ENCODE measurements around the gene EMD. TPM values are rescaled to one million over a fixed set of nuclear protein-coding genes. Genes with fewer than 3 reads are reported as not detected.
A peak's percentile ranks its signal among the peaks of the same experiment; 100 is the strongest.

The EMD gene
- total and polyA plus RNA-seq, 10 of the 15 experiments (the other 5 are each of a cell fraction or from before 2014, with no cell fraction given): 0.76 to 100 (median 43.2) TPM

DNA sequence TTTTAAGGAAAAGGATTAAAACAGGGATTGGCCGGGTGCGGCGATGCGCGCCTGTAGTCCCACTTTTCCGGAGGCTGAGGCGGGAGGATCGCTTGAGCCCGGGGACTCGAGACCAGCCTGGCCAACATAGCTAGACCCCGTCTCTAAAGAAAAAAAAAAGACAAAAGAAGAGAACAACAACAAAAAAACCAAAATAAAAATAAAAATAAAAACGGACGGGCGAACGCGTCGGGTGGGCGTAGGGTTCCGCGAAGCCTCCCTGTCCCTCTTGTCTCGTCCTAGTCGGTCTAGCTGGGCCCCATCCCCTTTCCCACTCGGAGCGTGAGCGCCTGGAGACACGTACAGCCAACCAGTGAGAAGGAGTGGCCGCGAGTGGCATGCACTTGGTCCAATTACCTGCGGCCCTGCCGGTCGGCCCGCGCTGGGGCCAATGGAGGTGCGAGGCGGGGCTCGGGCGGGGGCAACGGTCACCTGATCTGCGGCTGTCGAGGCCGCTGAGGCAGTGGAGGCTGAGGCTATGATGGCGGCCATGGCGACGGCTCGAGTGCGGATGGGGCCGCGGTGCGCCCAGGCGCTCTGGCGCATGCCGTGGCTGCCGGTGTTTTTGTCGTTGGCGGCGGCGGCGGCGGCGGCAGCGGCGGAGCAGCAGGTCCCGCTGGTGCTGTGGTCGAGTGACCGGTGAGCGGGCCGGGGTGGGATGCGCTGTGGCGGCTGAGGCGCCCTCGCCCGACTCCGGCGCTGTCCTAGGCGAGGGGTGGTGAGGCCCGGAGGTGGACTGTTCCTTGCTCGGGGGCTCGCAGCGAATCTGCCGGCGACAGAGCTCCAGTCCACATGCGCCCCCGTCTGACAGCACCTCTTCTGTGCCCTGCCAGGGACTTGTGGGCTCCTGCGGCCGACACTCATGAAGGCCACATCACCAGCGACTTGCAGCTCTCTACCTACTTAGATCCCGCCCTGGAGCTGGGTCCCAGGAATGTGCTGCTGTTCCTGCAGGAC is 49.4 kb downstream of the EMD start, which contains the start of gene ATP6AP1 (continued):
- TF ChIP-seq, protein P1, sequence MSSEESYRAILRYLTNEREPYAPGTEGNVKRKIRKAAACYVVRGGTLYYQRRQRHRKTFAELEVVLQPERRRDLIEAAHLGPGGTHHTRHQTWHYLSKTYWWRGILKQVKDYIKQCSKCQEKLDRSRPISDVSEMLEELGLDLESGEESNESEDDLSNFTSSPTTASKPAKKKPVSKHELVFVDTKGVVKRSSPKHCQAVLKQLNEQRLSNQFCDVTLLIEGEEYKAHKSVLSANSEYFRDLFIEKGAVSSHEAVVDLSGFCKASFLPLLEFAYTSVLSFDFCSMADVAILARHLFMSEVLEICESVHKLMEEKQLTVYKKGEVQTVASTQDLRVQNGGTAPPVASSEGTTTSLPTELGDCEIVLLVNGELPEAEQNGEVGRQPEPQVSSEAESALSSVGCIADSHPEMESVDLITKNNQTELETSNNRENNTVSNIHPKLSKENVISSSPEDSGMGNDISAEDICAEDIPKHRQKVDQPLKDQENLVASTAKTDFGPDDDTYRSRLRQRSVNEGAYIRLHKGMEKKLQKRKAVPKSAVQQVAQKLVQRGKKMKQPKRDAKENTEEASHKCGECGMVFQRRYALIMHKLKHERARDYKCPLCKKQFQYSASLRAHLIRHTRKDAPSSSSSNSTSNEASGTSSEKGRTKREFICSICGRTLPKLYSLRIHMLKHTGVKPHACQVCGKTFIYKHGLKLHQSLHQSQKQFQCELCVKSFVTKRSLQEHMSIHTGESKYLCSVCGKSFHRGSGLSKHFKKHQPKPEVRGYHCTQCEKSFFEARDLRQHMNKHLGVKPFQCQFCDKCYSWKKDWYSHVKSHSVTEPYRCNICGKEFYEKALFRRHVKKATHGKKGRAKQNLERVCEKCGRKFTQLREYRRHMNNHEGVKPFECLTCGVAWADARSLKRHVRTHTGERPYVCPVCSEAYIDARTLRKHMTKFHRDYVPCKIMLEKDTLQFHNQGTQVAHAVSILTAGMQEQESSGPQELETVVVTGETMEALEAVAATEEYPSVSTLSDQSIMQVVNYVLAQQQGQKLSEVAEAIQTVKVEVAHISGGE (CRISPR knock-in tag; IDR thresholded peaks at IDR 0.05): no peak
- TF ChIP-seq, protein P2, sequence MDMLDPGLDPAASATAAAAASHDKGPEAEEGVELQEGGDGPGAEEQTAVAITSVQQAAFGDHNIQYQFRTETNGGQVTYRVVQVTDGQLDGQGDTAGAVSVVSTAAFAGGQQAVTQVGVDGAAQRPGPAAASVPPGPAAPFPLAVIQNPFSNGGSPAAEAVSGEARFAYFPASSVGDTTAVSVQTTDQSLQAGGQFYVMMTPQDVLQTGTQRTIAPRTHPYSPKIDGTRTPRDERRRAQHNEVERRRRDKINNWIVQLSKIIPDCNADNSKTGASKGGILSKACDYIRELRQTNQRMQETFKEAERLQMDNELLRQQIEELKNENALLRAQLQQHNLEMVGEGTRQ (IDR thresholded peaks at IDR 0.05; ENCODE audit: borderline replicate concordance, low read depth, low read length): peak; percentile 42
- peak; percentile 50; the same call in 1 of the 2 replicates for TF ChIP-seq SMARCA5 (IDR thresholded peaks at IDR 0.05)
- no peak for TF ChIP-seq EZH2 (IDR thresholded peaks at IDR 0.05; ENCODE audit: borderline replicate concordance, control insufficient read depth, low read depth, low read length)
- TF ChIP-seq, protein P3, sequence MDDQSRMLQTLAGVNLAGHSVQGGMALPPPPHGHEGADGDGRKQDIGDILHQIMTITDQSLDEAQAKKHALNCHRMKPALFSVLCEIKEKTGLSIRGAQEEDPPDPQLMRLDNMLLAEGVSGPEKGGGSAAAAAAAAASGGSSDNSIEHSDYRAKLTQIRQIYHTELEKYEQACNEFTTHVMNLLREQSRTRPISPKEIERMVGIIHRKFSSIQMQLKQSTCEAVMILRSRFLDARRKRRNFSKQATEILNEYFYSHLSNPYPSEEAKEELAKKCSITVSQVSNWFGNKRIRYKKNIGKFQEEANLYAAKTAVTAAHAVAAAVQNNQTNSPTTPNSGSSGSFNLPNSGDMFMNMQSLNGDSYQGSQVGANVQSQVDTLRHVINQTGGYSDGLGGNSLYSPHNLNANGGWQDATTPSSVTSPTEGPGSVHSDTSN (IDR thresholded peaks at IDR 0.05; ENCODE audit: insufficient replicate concordance, low read depth, low read length): peak; percentile 98
- TF ChIP-seq EP300 (IDR thresholded peaks at IDR 0.05; ENCODE audit: borderline replicate concordance in 1 of 2, control insufficient read depth in 1 of 2, low read depth in 2 of 2, low read length in 2 of 2): no peak
- TF ChIP-seq KDM1A (IDR thresholded peaks at IDR 0.05; ENCODE audit: borderline replicate concordance): no peak
- TF ChIP-seq CHD4 (IDR thresholded peaks at IDR 0.05): no peak
- TF ChIP-seq, protein P4, sequence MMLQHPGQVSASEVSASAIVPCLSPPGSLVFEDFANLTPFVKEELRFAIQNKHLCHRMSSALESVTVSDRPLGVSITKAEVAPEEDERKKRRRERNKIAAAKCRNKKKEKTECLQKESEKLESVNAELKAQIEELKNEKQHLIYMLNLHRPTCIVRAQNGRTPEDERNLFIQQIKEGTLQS (IDR thresholded peaks at IDR 0.05; ENCODE audit: borderline replicate concordance, extremely low read depth, low read depth, low read length): no peak
- TF ChIP-seq BRCA1 (IDR thresholded peaks at IDR 0.05; ENCODE audit: low read depth, low read length): no peak
- no peak for TF ChIP-seq STAT3 (IDR thresholded peaks at IDR 0.05; ENCODE audit: low read depth, low read length)
- TF ChIP-seq PAX8 (IDR thresholded peaks at IDR 0.05): no peak
- TF ChIP-seq, protein P5, sequence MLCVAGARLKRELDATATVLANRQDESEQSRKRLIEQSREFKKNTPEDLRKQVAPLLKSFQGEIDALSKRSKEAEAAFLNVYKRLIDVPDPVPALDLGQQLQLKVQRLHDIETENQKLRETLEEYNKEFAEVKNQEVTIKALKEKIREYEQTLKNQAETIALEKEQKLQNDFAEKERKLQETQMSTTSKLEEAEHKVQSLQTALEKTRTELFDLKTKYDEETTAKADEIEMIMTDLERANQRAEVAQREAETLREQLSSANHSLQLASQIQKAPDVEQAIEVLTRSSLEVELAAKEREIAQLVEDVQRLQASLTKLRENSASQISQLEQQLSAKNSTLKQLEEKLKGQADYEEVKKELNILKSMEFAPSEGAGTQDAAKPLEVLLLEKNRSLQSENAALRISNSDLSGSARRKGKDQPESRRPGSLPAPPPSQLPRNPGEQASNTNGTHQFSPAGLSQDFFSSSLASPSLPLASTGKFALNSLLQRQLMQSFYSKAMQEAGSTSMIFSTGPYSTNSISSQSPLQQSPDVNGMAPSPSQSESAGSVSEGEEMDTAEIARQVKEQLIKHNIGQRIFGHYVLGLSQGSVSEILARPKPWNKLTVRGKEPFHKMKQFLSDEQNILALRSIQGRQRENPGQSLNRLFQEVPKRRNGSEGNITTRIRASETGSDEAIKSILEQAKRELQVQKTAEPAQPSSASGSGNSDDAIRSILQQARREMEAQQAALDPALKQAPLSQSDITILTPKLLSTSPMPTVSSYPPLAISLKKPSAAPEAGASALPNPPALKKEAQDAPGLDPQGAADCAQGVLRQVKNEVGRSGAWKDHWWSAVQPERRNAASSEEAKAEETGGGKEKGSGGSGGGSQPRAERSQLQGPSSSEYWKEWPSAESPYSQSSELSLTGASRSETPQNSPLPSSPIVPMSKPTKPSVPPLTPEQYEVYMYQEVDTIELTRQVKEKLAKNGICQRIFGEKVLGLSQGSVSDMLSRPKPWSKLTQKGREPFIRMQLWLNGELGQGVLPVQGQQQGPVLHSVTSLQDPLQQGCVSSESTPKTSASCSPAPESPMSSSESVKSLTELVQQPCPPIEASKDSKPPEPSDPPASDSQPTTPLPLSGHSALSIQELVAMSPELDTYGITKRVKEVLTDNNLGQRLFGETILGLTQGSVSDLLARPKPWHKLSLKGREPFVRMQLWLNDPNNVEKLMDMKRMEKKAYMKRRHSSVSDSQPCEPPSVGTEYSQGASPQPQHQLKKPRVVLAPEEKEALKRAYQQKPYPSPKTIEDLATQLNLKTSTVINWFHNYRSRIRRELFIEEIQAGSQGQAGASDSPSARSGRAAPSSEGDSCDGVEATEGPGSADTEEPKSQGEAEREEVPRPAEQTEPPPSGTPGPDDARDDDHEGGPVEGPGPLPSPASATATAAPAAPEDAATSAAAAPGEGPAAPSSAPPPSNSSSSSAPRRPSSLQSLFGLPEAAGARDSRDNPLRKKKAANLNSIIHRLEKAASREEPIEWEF (IDR thresholded peaks at IDR 0.05; ENCODE audit: insufficient replicate concordance, low read depth, low read length): no peak
- TF ChIP-seq SUPT20H (IDR thresholded peaks at IDR 0.05; ENCODE audit: borderline replicate concordance, control insufficient read depth, low read depth, low read length): no peak
